Measurements from ENCODE around the gene IGSF9B. TPM values are rescaled to one million over a fixed set of nuclear protein-coding genes. Genes with fewer than 3 reads are reported as not detected.

The IGSF9B gene
- total and polyA plus RNA-seq, 2 of the 13 experiments (the other 11 are each of a cell fraction or from before 2014, with no cell fraction given) = not detected

DNA sequence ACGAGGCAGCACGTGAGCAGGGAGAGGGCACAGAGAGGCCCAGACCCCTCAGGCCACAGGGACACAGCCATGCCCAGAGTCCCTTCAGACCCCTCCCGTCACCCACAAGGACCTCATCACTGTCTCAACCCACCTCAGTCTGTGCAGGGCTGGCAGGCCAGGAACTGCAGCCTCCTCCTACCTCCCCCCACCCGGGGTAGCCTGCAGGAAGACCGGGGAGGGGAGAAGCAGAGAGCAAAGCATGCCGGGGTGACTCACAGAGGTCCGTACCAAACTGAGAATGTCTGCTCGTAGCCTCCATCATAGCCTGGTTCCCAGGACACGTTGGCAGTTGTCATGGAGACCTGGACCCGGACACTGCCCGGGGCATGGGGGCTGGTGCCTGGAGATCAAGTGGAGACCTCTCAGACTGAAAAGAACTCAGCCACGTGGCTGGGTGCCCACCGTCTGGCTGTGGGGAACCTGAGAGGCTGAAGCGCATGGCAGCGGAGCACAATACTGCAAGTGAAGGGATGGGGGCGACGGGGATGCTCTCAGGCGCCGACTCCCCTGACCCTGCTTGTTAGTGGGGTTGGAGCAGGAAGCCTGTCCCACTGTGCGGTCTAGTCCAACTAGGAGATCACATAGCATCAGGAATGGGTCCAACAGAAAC is 27.2 kb downstream of the IGSF9B start:
- Histone ChIP-seq H3K4me1 (ENCODE audit: insufficient read depth, low read length) (no peaks in the 10 kb centered on the region), H3K4me3 (replicated peaks in 1 of 3; ENCODE audit: insufficient read depth in 1 of 3, low read depth in 2 of 3, low read length in 3 of 3) (no peak overlapping the region), H2AFZ (ENCODE audit: low read length) (no peak overlapping the region), H4K20me1 (ENCODE audit: insufficient read depth, low read length) (0 out of 2 replicates have a peak, but pooled peaks cover 4% of the 10 kb centered on the region), H3K9ac (ENCODE audit: insufficient read depth, low read depth, low read length) (no peak overlapping the region), H3K36me3 (replicated peaks in 1 of 2; ENCODE audit: control insufficient read depth in 1 of 2, insufficient read depth in 2 of 2, low read length in 2 of 2) (no peaks in the 10 kb centered on the region), H3K27ac (ENCODE audit: extremely low read length, insufficient read depth, low read length) (no peak overlapping the region), H3K4me2 (ENCODE audit: low read depth, low read length) (no peak overlapping the region), H3K79me2 (ENCODE audit: insufficient read depth, low read length) (no peaks in the 10 kb centered on the region), H3K27me3 (ENCODE audit: control insufficient read depth in 1 of 2, insufficient read depth in 2 of 2, low read length in 2 of 2) (peaks cover 9 to 69% of the 10 kb centered on the region in 2 experiments; a peak in 4 of 5 replicates), H3K9me3 (ENCODE audit: low read length) (no peaks in the 10 kb centered on the region)
- DNase-seq (ENCODE audit: low spot score) (no peak), FAIRE-seq (no peak), ATAC-seq (no peak)
- intact Hi-C loops (cut with micrococcal nuclease; ENCODE audit: unreplicated experiment) = loop anchor here (1.0 kb wide), 1 partner anchor 211 kb away; no protein-coding TSS in a partner anchor
- TF ChIP-seq, protein P1, sequence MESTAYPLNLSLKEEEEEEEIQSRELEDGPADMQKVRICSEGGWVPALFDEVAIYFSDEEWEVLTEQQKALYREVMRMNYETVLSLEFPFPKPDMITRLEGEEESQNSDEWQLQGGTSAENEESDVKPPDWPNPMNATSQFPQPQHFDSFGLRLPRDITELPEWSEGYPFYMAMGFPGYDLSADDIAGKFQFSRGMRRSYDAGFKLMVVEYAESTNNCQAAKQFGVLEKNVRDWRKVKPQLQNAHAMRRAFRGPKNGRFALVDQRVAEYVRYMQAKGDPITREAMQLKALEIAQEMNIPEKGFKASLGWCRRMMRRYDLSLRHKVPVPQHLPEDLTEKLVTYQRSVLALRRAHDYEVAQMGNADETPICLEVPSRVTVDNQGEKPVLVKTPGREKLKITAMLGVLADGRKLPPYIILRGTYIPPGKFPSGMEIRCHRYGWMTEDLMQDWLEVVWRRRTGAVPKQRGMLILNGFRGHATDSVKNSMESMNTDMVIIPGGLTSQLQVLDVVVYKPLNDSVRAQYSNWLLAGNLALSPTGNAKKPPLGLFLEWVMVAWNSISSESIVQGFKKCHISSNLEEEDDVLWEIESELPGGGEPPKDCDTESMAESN (CRISPR knock-in tag; conservative IDR thresholded peaks at IDR 0.05) = no peak
- TF ChIP-seq SKI (IDR thresholded peaks at IDR 0.05; ENCODE audit: partially characterized antibody) (no peak), ZNF207 (IDR thresholded peaks at IDR 0.05; ENCODE audit: borderline replicate concordance) (no peak)
- no TSS peak for BruUV-seq (replicated peaks)
- CTCF ChIA-PET (ENCODE audit: low intra/inter-chr PET ratio, low total read pairs) = no interaction called here
- POLR2A ChIA-PET = no interaction called here
- 6% methylated on average over 2 of the region's 20 CpGs for WGBS (ENCODE audit: low lambda C conversion rate)
- in situ Hi-C loops (cut with HindIII; ENCODE audit: extremely low pct_ligation_motif_present, low pct_unique_long_range_greater_than_20kb) = loop anchor here (5.0 kb wide), 1 partner anchor 208 kb away; no protein-coding TSS in a partner anchor

DNA sequence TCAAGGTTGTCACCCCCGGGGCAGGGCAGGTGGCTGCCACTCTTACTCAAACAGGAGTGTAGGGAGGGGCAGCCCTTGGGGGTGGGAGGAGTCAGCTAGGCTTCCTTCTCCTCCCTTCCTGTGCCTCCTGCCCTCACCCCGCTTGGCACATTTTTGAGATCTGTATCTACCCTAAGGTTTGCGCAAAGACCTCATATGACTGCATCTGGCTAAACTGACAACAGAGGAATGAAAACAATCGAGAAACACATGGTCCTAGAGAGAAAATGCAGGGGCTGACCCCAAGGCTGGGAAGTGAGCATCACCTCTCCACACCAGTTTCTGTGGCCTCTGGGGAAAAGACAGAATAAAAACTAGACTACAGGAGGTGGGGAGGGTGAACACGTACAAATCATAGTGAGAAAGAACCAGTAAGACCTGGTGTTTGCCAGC is 28.1 kb downstream of the IGSF9B start:
- Histone ChIP-seq H3K27me3 (ENCODE audit: control insufficient read depth in 1 of 2, insufficient read depth in 2 of 2, low read length in 2 of 2) (peaks cover 11 to 74% of the 10 kb centered on the region in 2 experiments; a peak in 4 of 5 replicates), H3K9me3 (ENCODE audit: low read length) (no peaks in the 10 kb centered on the region), H3K4me2 (ENCODE audit: low read depth, low read length) (no peak overlapping the region), H3K36me3 (replicated peaks in 1 of 2; ENCODE audit: control insufficient read depth in 1 of 2, insufficient read depth in 2 of 2, low read length in 2 of 2) (no peaks in the 10 kb centered on the region), H3K9ac (ENCODE audit: insufficient read depth, low read depth, low read length) (no peak overlapping the region), H3K4me3 (replicated peaks in 1 of 3; ENCODE audit: insufficient read depth in 1 of 3, low read depth in 2 of 3, low read length in 3 of 3) (no peak overlapping the region), H3K27ac (ENCODE audit: extremely low read length, insufficient read depth, low read length) (no peak overlapping the region), H4K20me1 (ENCODE audit: insufficient read depth, low read length) (0 out of 2 replicates have a peak, but pooled peaks cover 2% of the 10 kb centered on the region), H3K4me1 (ENCODE audit: insufficient read depth, low read length) (no peaks in the 10 kb centered on the region), H3K79me2 (ENCODE audit: insufficient read depth, low read length) (no peaks in the 10 kb centered on the region), H2AFZ (ENCODE audit: low read length) (no peak overlapping the region)
- CTCF ChIA-PET (ENCODE audit: low intra/inter-chr PET ratio, low total read pairs) = interaction anchor here (1.8 kb wide), 1 partner anchor 211 kb away, joined by 8 read pairs; no protein-coding TSS in a partner anchor
- DNase-seq (ENCODE audit: low spot score) = no peak
- in situ Hi-C loops (cut with HindIII; ENCODE audit: extremely low pct_ligation_motif_present, low pct_unique_long_range_greater_than_20kb) = loop anchor here (5.0 kb wide), 1 partner anchor 209 kb away; no protein-coding TSS in a partner anchor
- no TSS peak for BruUV-seq (replicated peaks)
- 23% methylated on average over 5 of the region's 5 CpGs for WGBS (ENCODE audit: low lambda C conversion rate)
- POLR2A ChIA-PET = no interaction called here
- no peak for FAIRE-seq
- no peak for ATAC-seq
- intact Hi-C loops (cut with micrococcal nuclease; ENCODE audit: unreplicated experiment) = no loop called here
- TF ChIP-seq THYN1 (CRISPR knock-in tag; IDR thresholded peaks at IDR 0.05; ENCODE audit: borderline replicate concordance, low read depth) = no peak
- TF ChIP-seq, protein P2, sequence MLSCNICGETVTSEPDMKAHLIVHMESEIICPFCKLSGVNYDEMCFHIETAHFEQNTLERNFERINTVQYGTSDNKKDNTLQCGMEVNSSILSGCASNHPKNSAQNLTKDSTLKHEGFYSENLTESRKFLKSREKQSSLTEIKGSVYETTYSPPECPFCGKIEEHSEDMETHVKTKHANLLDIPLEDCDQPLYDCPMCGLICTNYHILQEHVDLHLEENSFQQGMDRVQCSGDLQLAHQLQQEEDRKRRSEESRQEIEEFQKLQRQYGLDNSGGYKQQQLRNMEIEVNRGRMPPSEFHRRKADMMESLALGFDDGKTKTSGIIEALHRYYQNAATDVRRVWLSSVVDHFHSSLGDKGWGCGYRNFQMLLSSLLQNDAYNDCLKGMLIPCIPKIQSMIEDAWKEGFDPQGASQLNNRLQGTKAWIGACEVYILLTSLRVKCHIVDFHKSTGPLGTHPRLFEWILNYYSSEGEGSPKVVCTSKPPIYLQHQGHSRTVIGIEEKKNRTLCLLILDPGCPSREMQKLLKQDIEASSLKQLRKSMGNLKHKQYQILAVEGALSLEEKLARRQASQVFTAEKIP (CRISPR knock-in tag; IDR thresholded peaks at IDR 0.05; ENCODE audit: borderline replicate concordance) = no peak
- no peak for TF ChIP-seq GATAD1 (CRISPR knock-in tag; IDR thresholded peaks at IDR 0.05)
- no peak for TF ChIP-seq PHF20 (CRISPR knock-in tag; IDR thresholded peaks at IDR 0.05)
- TF ChIP-seq HNRNPUL1 (IDR thresholded peaks at IDR 0.05; ENCODE audit: low read depth, low read length) = no peak
- TF ChIP-seq RFXANK (CRISPR knock-in tag; IDR thresholded peaks at IDR 0.05) = no peak
- no peak for TF ChIP-seq HDAC1 (CRISPR knock-in tag; IDR thresholded peaks at IDR 0.05)
